GM19239 (cell line): ENCODE measurements around the gene PPP1R12A.
"Not testable (repeated sequence)": the region's sequence is repeated elsewhere in the genome, so short reads cannot be mapped to it uniquely, and the experiment has no call there.

ENCODE experiments used
- DNase-seq: peaks from one replicate; pipeline ENCODE4 v3.0.0; 2011; ENCODE audit warnings: low spot score; ENCODE audit not compliant: insufficient read length
- FAIRE-seq: peaks from 2 replicates; lab custom pipeline; 2011; peaks lifted over from hg19 to GRCh38; lab: Jason Lieb, UNC

PPP1R12A gene

GRCh38 chr12:79935021-79935623, at the start of gene PPP1R12A:
Gene PPP1R12A, minus strand, starts transcription at chr12:79935097. Its CDS starts 166 bp downstream, at chr12:79934931.
- DNase-seq (peak; percentile 66), FAIRE-seq (peak; percentile 80)

GRCh38 chr12:79983986-79984620, 49.2 kb upstream of the PPP1R12A start:
- FAIRE-seq, result no peak

GRCh38 chr12:79983492-79983891, 48.6 kb upstream of the PPP1R12A start:
- no peak for DNase-seq
- FAIRE-seq, result no peak

More at GRCh38 chr12:79983986-79984620, 49.2 kb upstream of the PPP1R12A start:
- DNase-seq, result no peak

GRCh38 chr12:79982086-79983062, 47.5 kb upstream of the PPP1R12A start:
- no peak for DNase-seq
- no peak for FAIRE-seq

GRCh38 chr12:79978692-79979091, 43.8 kb upstream of the PPP1R12A start:
- FAIRE-seq, result no peak
- no peak for DNase-seq

GRCh38 chr12:79977856-79978460, 43.1 kb upstream of the PPP1R12A start:
- DNase-seq, FAIRE-seq: not testable (repeated sequence)

GRCh38 chr12:79975143-79975542, 40.2 kb upstream of the PPP1R12A start:
- FAIRE-seq (no peak), DNase-seq (no peak)

- DNase-seq, result no peak
- FAIRE-seq, result no peak
Observed at GRCh38 chr12:79973801-79974200, 38.9 kb upstream of the PPP1R12A start.

GRCh38 chr12:79964100-79964627, 29.3 kb upstream of the PPP1R12A start:
- no peak for DNase-seq
- FAIRE-seq, result no peak

GRCh38 chr12:79961411-79961810, 26.5 kb upstream of the PPP1R12A start:
- DNase-seq (no peak), FAIRE-seq (no peak)

GRCh38 chr12:79959484-79959883, 24.6 kb upstream of the PPP1R12A start:
- DNase-seq (no peak), FAIRE-seq (no peak)

- FAIRE-seq (no peak), DNase-seq (no peak)
Observed at GRCh38 chr12:79956896-79957295, 22.0 kb upstream of the PPP1R12A start.

- FAIRE-seq, result no peak
Observed at GRCh38 chr12:79955561-79955960, 20.7 kb upstream of the PPP1R12A start.

GRCh38 chr12:79954037-79954610, 19.2 kb upstream of the PPP1R12A start:
- FAIRE-seq (no peak), DNase-seq (no peak)

More at GRCh38 chr12:79955561-79955960, 20.7 kb upstream of the PPP1R12A start:
- DNase-seq, result no peak

- no peak for FAIRE-seq
- DNase-seq, result no peak
Observed at GRCh38 chr12:79949098-79949497, 14.2 kb upstream of the PPP1R12A start.

- no peak for FAIRE-seq
- DNase-seq, result no peak
Observed at GRCh38 chr12:79945433-79945832, 10.5 kb upstream of the PPP1R12A start.

GRCh38 chr12:79944565-79944964, 9.7 kb upstream of the PPP1R12A start:
- no peak for FAIRE-seq

GRCh38 chr12:79942846-79943245, 7.9 kb upstream of the PPP1R12A start:
- not testable (repeated sequence) for FAIRE-seq, DNase-seq

More at GRCh38 chr12:79944565-79944964, 9.7 kb upstream of the PPP1R12A start:
- no peak for DNase-seq

GRCh38 chr12:79939728-79940310, 4.9 kb upstream of the PPP1R12A start:
- no peak for DNase-seq
- FAIRE-seq, result no peak
